GM19023 (cell line): Measurements from ENCODE around the gene CPPED1.
A peak's percentile ranks its signal among the peaks of the same experiment; 100 is the strongest.
"Not testable (repeated sequence)": the region's sequence is repeated elsewhere in the genome, so short reads cannot be mapped to it uniquely, and the experiment has no call there.

Experiments used
- ATAC-seq: cut with Tn5 transposase; IDR thresholded peaks from one replicate; pipeline ENCODE4 v1.9.1; 2021; ENCODE audit warnings: mild to moderate bottlenecking, moderate library complexity; ENCODE audit not compliant: unreplicated experiment

The CPPED1 gene, protein sequence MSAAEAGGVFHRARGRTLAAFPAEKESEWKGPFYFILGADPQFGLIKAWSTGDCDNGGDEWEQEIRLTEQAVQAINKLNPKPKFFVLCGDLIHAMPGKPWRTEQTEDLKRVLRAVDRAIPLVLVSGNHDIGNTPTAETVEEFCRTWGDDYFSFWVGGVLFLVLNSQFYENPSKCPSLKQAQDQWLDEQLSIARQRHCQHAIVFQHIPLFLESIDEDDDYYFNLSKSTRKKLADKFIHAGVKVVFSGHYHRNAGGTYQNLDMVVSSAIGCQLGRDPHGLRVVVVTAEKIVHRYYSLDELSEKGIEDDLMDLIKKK

DNA sequence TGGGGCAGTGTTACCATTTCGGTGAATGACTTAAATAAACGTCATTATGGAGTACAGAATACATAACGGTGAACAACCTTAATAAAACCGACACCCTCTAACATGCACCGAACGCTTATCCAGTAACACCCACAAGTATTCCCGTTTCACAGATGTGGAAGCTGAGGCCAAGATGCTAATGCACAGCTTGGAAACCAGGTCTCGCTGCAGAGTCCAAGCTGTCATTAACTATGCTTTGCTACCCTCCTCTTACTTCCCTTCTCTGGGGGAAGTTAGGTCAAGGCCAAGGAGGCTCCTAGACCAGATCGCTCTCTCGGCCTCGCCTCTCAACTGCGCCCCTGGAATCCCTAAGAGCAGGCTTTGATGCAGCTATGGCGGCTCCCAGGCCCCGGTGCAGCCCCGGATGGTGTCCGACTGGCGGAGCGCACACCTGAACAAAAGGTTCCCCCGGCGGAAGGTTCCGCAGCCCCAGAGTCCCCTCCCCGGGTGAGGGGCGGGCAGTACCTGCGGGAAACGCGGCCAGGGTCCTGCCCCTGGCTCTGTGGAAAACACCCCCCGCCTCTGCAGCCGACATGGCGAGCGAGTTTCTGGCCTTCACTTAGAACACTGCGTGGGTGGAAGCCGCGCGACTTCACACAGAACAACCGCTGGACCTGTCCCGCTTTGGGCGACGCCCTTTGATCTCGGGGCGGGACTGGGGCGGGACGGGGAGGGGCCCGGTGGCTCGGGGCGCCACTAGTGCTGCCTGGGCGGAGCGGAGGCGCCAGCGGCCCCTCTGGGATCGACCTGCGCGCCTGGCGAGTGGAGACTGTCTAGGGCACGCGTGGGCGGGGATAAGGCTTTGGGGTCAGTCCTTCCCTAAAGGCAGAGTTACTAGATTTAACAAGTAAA is at the start of gene CPPED1:
Gene CPPED1, minus strand, starts transcription at position 685 of the 891 bp plus-strand sequence. Its CDS starts 111 bp downstream, at position 574.
- peak; percentile 90 for ATAC-seq

GRCh38 chr16:12850186-12850585 is 46.5 kb upstream of the CPPED1 start:
- no peak for ATAC-seq

DNA sequence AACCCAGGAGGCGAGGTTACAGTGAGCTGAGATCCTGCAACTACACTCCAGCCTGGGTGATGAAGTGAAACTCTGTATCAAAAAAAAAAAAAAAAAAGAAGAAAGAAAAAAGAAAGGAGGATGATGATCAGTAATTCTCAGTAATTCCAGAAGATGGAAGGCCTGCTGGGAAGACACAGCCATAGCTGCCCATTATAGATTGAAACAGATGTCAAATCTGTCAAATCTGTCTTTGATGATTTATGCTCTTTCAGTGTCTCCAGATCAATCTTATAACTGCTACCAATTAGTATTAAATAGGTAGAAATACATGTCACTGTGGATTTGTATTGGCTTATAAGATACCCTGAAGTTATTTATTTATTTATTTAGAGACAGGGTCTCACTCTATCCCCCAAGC is 42.9 kb upstream of the CPPED1 start:
- no peak for ATAC-seq

- no peak for ATAC-seq
Observed at GRCh38 chr16:12845282-12845681, 41.6 kb upstream of the CPPED1 start.

- no peak for ATAC-seq
Observed at GRCh38 chr16:12837756-12838155, 34.1 kb upstream of the CPPED1 start.

DNA sequence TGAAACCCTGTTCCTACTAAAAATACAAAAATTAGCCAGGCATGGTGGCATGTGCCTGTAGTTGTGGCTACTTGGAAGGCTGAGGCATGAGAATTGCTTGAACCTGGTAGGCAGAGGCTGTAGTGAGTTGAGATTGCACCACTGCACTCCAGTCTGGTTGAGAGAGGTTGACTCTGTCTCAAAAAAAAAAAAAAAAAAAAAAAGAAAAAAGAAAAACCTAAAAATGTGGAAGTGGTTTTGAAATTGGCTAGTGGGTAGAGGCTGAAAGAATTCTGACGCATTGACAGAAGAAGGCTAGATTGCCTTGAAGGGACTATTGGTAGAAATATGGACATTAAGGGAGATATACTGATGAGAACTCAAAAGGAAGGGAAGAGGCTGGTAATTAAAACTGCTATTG is 33.6 kb upstream of the CPPED1 start:
- no peak for ATAC-seq

DNA sequence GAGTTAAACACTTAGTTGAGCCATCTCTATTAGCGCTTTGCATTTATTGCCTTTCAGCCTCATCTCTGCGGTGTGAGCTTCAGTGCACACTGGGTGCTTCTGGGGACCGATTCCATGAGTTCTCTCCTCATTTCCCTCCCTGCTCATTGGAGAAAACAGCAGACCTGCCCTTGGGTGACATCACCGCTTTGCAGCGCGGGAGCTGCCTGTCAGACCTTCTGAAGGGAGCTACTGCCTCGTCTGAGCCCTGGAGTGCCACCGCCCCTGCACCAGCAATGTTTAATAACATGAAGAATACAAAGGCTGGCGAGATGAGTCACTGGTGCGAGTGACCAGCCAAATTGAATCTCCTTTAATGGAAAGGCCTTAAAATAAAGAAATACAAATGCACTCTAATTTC is 30.2 kb upstream of the CPPED1 start:
- ATAC-seq: no peak

- no peak for ATAC-seq
Observed at GRCh38 chr16:12829096-12829888, 25.6 kb upstream of the CPPED1 start.

GRCh38 chr16:12828206-12828605 is 24.5 kb upstream of the CPPED1 start:
- ATAC-seq: no peak

DNA sequence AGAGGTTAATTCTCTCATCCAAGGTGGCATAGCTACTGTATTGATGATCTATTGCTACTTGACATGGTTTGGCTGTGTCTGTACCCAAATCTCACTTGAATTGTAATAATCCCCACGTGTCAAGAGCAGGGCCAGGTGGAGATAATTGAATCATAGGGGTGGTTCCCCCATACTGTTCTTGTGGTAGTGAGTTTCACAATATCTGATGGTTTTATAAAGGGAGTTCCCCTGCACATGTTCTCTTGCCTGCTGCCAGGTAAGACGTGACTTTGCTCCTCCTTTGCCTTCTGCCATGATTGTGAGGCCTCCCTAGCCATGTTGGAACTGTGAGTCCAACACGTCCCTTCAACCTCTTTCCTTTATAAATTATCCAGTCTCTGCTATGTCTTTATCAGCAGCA is 22.9 kb upstream of the CPPED1 start:
- no peak for ATAC-seq

GRCh38 chr16:12819126-12820117 is 15.7 kb upstream of the CPPED1 start:
- ATAC-seq: no peak

- no peak for ATAC-seq
Observed at GRCh38 chr16:12818326-12818725, 14.6 kb upstream of the CPPED1 start.

DNA sequence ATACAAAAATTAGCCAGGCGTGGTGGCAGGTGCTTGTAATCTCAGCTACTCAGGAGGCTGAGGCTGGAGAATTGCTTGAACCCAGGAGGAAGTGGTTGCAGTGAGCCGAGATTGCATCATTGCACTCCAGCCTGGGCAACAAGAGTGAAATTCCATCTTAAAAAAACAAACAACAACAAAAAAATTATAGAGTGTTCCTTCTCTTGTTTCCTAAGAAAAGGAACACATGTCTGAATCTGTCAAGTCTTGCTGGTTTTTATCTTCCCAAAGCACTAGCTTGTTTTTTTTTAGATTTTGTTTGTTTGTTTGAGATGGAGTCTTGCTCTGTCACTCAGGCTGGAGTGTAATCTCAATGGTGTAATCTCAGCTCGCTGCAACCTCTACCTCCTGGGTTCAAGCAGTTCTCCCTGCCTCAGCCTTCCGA is 13.1 kb upstream of the CPPED1 start:
- not testable (repeated sequence) for ATAC-seq

GRCh38 chr16:12815361-12815760 is 11.7 kb upstream of the CPPED1 start:
- ATAC-seq: no peak

- not testable (repeated sequence) for ATAC-seq
Observed at GRCh38 chr16:12813734-12814133, 10.0 kb upstream of the CPPED1 start.

- ATAC-seq: not testable (repeated sequence)
Observed at GRCh38 chr16:12813321-12813720, 9.6 kb upstream of the CPPED1 start.

- ATAC-seq: no peak
Observed at GRCh38 chr16:12811441-12812383, 8.0 kb upstream of the CPPED1 start.

DNA sequence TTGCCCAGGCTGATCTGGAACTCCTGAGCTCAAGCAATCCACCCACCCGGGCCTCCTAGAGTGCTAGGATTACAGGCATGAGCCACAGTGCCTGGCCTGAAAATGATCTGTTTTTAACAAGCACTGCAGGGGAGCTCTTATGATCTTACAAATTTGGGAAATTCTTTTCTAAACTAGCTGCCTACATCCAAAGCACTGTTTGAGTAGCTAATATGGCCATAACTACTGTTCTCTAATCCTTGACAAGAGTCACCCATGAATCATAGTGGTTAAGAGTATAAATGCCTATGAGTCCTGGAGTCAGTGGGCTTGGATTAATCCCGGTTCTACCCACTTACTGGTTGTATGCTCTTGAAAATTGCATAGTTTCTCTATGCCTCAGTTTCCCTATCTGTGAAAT is 1.4 kb upstream of the CPPED1 start:
- ATAC-seq: no peak

GRCh38 chr16:12804395-12804794 is 708 bp upstream of the CPPED1 start:
- ATAC-seq: no peak
